Gastroesophageal sphincter (tissue), 3 donors: Measurements from ENCODE around the gene SLC1A2.

ENCODE experiments used
- CTCF ChIP-seq, 4 experiments: fragments of 200-600 bp in 2 of 4; fragments of 450-650 bp in 2 of 4; sonication (generic) in 1 of 4; IDR thresholded peaks; one replicate each; pipeline ENCODE4 v1.5.1; 2017 to 2019; ENCODE audit warnings: antibody characterized with exemption in 4 of 4, mild to moderate bottlenecking in 2 of 4, moderate library complexity in 2 of 4
- POLR2AphosphoS5 ChIP-seq: sonication (generic); formaldehyde crosslinking; IDR thresholded peaks from one replicate; pipeline ENCODE4 v1.6.1; 2017; ENCODE audit warnings: antibody characterized with exemption

GRCh38 chr11:35271031-35271430 is 148.3 kb downstream of the SLC1A2 start:
- TF ChIP-seq CTCF (IDR thresholded peaks at IDR 0.05) = no peak
- no peak for TF ChIP-seq POLR2AphosphoS5
